Activated CD4-positive, alpha-beta T cell treated with anti-CD3 and anti-CD28 coated beads for 4 hours (primary cell): ENCODE measurements around the gene F2RL1.
"Not testable (repeated sequence)": the region's sequence is repeated elsewhere in the genome, so short reads cannot be mapped to it uniquely, and the experiment has no call there.

Source experiments
- DNase-seq, 2 donors: peaks; one replicate each; pipeline ENCODE4 v3.0.0-alpha.2; 2020

F2RL1 gene

DNA sequence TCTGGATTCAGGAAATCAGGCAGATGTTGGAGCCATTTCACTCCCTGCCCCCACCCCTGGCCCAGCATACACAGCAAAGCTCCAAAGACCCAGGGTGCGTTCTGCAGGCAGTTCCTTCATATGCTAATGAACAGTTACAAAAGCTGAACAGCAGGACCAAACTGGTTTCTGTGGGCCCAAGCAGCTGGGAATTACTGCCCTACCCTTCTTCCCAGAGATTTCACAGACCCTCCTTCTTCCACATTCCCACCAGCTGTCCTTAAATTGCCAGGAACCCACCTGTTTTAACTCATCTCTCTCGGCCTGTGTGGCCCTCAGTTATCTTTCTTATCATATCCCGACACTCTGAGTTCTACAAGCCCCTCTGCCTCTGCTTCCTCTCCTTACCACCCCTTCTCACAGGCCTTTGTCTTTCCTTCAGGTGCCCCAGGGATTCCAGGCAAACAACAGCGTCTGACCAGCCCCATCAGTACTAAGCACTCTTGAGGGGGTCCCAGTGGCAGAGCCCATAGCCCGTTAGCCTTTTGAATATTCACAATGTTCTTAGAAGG lies 10.6 kb upstream of the F2RL1 start:
- DNase-seq = no peak

DNA sequence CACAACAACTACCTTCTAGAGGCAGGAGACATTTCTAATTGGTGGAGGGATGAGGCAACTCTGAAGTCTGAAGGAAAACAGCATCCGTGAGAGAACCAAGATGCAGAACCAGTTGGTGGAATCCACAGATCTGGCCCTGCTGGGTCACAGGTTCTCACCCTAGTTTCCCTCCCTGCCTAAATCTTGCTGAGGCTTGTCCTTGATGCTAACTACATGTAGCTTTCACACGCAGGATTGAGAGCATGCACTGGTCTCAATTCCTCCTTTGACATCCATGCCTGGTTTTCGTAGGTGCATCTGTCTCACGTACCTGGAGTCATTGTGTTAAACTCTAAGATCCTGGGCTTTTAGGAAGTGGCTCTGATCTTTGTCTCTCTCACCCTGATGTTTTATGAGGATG lies 9.7 kb upstream of the F2RL1 start:
- DNase-seq = no peak

DNA sequence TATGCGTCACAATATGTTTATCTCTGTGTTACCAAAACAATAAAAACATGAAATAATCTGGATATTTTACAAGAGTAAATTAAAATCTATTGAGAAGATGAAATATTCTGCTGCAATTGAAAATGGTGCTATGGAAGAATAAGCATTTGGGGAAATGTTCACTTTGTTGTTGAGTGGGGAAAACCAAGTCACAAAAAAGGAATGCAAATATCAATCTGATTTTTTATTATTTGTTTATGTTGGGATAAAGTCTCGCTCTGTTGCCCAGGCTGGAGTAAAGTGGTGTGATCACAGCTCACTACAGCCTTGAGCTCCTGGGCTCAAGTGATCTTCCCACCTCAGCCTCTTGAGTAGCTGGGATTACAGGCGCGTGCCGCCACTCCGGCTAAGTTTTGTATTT lies 8.6 kb upstream of the F2RL1 start:
- no peak for DNase-seq

DNA sequence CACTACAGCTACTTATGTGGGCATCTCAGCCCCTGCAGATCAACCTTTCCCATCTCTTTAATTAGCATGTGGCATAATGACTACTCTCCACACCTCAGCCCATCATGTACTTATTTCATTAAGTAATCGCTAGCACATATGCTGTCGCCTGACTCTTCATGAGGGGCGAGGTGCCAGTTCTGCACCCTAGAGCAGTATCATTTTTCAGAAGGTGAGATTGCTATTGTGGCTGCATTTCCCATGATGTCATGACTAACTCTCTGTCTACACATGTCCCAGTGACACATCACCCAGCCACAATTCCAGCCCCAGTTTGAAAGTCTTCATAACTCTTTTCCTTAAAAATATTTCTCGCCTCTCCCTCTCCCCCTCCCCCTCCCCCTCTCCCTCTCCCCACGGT lies 7.6 kb upstream of the F2RL1 start:
- DNase-seq = no peak

DNA sequence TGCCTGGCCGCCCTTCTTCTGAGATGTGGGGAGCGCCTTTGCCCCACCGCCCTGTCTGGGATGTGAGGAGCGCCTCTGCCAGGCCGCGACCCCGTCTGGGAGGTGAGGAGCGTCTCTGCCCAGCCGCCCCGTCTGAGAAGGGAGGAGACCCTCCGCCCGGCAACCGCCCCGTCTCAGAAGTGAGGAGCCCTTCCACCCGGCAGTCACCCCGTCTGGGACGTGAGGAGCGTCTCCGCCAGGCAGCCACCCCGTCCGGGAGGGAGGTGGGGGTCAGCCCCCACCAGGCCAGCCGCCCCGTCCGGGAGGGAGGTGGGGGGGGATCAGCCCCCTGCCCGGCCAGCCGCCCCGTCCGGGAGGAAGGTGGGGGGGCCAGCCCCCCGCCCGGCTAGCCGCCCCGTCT lies 6.6 kb upstream of the F2RL1 start:
- not testable (repeated sequence) for DNase-seq

DNA sequence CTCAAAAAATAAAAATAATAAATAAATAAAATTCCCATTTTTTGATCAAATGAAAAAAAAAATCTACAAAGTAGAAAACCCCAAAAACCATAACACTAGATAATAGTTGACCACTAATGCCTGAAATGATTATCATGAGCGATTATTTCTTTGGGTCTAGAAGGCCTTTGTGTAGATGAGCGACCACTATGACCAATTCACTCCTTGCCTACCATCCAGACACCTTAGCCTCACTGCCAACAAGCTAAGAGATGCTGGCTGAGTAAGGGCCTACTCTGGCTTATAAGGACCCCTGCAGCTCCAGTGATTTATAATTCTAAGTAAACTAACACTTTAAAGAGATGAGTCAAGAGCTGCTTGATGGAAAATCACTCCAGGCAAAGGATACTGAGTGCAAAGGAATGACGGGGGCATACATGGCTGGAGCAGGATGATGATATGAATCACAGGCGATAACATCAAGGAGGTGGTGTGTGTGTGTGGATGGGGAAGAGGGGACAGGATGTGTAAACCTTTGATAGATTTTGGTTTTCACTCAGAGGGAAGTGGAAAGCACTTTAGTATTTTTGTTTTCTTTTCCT lies 4.8 kb upstream of the F2RL1 start:
- DNase-seq = no peak

DNA sequence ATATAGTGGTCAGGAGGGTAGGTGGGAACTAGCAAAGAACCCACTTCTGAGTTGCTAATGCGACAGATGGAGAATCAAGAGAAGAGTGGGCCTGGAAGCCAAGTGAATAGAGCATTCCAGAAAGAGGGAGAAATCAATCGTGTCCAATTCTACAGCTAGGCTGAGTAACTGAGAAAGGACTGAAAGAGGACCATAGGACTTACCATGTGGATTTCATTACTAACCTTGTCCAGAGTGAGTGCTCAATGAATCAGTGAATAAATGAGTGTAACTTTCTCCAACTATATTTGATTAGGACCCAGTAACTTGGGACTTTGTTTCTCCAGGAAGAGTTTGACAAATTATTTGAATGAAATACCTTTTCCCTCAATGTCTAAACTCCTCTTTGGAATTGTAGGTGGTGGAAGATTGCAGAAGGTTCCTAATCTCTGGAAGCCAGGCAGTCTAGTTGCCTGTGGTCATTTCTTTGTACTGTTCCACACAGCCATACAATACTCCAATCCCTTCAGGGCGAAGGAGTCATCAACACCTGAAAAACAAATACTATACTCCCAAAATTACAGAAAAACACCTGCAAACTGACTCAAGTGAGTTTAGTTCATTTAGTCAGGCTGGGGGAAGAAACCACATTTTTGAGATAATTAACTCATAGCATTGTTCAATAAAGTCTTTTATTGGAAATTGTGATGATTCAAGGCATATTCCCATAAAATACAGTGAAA lies 2.6 kb upstream of the F2RL1 start:
- no peak for DNase-seq

DNA sequence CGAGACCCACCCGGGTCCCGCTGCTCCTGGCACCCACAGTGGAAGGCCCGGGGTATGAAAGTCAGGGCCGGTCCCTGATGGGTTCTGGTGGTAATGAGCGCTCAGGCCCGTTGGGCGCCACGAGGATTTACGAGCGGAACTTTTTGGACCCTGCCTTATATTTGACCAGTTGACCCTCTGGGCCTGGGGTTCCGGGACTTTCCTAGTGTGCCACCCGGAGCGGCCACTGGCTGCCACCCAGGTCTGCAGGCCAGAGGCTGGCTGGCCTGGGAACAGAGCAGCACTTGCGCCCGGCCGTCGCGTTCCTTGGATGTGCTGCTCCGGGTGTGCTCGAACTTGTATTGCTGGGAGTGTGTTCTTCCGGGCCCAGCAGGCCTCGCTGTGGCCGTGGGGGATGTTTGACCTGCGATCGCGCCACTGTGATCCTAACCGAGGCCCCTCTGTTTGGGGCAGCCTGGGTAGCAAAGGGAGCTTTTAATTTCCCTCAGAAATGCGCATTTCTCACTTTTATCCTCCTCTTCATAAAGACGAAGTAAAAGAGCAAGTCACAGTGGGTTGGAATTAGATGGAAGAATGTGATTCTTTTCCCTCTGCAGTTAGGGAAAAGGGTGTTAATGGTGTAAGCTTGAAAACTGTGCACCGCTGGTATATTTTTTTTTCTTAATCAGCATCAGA lies 1.2 kb downstream of the F2RL1 start:
- no peak for DNase-seq

DNA sequence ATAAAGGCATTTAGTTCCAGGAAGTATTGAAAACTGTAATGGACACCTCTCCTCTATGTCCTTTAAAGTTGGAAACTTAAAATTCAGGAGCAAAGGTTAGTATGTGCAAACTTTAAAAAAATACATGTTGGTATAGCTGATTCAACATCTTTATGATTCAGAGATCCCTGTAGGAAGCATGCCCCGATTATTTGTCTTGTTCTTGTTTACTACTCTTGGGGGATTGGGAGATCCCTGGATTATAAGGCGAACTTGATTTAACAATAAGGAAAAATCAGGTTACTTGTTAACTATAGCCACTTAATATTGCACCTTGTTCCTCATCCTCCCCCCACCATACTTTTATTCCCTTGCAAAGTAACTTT lies 1.7 kb downstream of the F2RL1 start:
- no peak for DNase-seq

DNA sequence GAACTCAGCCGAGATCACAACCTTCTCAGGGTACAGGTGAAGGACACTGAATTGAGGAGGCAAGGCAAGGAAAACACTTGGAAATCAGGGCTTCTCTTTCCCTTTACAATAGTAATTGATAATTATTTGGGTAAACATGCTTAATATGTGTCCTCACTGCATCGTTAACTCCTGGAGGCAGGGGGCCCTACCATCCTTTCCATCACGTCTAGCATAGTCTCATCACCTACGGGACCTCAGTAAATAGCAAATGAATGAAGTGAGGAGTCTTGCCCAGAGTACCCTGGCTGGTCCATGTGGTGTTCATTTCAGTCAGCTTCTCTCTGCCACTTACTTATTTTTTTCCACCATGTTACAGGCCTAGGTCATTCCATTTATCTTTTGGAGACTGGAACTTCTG lies 2.3 kb downstream of the F2RL1 start:
- no peak for DNase-seq

DNA sequence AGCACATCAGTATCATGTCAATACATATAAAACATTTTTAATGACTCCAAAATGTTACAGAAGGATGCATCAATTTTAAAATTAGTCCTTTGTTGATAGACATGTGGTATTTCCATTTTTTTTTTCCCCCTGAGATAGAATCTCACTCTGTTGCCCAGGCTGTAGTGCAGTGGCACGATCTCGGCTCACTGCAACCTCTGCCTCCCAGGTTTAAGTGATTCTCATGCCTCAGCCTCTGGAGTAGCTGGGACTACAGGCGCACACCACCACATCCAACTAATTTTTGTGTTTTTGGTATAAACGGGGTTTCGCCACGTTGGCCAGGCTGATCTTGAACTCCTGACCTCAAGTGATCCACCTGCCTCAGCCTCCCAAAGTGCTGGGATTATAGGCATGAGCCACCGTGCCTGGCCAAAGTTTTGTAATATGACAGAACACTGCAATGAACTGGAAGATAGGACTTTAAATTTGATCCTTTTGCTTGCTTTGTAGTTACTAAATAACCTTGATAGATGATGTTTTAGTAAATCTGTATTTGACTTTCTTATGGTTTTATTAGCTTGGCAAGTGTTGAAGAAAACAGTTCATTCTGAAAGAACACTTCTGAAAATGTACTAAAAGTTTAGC lies 3.4 kb downstream of the F2RL1 start:
- DNase-seq = not testable (repeated sequence)

DNA sequence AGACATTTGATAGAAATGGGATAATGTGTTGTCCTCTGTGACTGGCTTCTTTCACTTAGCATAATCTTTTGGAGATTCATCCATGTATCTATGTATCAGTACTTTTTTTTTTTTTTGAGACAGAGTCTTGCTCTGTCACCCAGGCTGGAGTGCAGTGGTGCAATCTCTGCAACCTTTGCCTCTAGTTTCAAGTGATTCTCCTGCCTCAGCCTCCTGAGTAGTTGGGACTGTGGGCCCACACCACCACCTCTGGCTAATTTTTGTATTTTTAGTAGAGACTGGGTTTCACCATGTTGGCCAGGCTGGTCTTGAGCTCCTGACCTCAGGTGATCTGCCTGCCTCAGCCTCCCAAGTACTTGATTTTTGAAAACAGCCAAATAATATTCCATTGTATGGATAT lies 7.6 kb downstream of the F2RL1 start:
- not testable (repeated sequence) for DNase-seq

DNA sequence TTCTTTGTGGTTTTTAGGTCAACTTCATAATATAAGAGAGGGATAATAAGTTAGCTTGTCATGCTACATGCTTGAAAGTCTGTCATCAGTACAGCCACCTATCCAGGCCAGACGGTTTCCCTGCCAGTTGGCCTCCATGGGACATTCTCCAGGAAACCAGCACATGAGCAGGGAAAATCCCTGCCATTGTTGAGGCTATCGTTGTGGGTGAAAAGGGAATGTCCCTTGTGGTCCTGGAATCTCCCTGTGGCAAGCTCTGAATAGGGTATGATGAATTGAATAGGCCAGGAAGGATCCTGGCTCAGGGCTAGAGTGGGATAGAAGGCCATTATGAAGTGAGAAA lies 12.3 kb downstream of the F2RL1 start:
- DNase-seq = no peak

DNA sequence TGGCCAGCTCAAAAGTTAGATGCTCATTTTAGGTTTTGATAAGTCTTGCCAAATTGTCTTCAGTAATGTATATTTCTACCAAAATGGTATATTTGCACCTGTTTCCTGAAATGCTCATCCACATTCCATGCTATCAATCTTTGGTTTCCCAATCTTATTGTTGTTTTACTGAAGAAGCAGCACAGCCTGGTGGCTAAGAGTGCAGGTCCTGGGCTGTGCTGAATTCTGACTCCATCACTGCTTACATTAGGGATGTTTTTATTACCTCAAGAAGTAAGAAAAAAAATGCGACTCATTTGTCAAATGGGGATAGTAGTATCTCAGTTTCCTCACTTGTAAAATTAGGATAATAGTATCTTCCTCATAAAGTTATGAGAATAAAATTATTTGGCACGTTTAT lies 17.4 kb downstream of the F2RL1 start:
- no peak for DNase-seq

DNA sequence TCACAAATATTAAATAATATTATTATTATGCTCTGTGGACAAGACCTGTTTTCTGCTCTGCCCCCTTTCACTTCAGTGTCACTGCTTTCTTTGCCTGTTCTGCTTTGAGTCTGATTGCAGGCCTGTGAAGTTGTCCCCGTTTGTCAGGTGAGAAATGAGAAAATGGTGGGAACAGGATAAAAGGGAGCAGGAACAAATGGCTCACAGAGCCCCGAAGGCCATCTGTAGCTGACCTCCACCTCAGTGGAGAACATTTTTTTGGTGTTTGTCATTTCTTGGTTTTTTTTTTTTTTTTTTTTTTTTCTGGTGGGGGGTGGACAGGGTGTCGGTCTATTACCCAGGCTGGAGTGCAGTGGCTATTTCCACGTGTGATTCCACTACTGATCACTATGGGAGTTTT lies 17.8 kb downstream of the F2RL1 start:
- no peak for DNase-seq

DNA sequence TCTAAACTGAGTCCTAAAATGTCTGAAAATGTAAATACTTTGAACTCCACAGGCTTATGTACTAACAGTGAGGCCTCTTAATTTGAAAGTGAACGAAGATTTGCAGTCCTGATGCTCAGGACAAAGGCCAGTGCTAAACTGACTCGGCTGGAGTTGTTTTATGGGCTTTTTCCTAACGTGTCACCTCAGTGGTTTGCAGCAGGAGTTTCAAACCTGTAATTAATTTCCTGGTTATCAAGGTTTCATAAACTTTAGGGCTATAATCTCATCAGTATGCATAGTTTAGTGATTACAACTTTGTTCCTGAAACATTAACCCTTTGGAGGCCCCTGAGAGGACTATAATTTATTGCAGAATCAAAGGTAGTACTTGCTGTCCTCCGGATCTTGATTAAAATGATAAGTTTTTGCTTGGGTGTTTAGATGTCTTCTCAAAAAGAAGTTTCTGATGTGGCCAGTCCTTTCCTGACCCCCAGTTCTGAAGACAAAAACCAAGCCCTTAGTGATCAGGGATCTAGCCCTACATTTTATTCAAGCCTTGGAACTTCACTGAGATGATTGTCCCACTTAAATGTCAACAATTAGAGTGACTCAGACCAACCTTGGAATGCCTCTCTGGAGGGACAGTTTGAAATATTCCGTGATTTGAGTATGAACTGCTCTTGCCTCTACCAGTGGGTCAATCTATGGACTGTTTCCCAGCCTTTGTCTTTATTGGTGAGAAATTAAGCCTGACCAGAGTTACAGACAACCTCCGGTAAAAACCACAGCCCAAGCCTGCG lies 19.8 kb downstream of the F2RL1 start:
- DNase-seq = no peak

DNA sequence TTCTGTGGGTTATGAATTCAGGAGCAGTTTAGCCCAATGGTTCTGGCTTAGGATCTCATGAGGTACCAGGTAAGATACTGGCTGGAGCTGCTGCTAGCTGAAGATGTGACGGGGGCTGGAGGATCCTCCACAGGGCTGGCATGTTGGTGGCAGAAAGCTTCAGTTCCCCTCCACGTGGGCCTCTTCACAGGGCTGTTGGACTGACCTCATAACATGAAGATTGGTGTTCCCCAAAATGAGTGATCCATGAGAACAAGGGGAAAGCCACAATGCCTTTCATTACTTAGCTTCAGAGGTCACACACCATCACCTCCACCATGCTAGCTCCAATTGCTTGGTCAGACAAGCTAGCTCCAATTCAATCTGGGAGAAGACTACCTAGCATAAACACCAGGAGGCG lies 22.5 kb downstream of the F2RL1 start:
- DNase-seq = no peak

DNA sequence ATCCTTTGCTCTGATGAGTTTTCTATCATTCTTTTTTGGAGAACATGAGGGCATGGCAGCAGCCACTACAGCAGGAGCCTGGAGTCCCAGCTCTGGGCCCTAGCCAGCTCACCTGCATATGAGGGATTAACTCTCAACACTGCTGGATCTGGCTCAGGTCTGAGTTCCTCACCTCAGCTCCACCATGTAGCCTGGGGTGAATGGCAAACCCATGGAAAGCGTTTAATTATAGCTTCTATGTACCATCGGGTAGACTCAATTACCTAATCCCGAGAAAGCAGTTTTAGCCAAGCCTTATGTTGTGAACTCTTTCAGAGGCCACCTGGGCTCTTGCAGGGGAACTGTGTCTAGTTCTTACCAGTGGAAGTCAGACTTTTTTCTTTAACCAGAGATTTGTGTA lies 27.1 kb downstream of the F2RL1 start:
- no peak for DNase-seq

DNA sequence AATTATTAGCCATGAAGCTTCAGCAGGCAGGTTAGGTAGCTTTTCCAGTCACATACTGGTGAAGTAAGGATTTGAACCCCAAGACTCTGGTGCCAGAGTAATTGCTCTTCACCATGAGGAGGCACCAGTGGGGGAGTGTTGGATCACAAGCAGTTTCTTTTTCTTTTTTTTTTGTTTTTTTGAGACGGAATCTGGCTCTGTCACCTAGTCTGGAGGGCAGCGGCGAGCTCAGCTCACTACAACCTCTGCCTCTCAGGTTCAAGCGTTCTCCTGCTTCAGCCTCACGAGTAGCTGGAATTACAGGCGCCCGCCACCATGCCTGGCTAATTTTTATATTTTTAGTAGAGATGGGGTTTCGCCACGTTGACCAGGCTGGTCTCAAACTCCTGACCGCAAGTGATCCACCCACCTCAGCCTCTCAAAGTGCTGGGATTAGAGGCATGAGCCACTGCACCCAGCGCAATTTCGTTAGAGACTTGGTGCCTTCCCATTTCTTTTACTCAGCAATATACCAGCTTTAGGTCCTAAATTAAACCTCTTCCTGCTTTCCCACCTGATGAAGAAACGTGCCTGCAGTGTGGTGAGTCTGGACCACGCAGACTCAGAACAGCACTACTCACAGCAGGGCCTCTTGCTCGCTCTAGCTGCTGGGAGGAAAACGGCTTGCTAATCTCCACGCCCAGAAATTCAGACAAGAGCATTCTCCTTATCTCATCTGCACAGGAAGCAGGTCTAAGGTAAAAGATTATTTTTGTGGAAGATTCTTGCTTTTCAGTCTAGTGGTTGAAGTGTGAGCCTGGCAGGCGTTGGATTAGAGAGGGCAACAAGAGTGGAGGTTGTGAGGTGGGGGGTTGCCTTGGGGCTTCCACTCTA lies 30.8 kb downstream of the F2RL1 start, which contains the start of gene S100Z:
Gene S100Z, plus strand, starts transcription at position 596 of the 873 bp plus-strand sequence. CDS start 25,346 bp downstream, outside the sequence.
- DNase-seq = peak; percentile 17 to 18

DNA sequence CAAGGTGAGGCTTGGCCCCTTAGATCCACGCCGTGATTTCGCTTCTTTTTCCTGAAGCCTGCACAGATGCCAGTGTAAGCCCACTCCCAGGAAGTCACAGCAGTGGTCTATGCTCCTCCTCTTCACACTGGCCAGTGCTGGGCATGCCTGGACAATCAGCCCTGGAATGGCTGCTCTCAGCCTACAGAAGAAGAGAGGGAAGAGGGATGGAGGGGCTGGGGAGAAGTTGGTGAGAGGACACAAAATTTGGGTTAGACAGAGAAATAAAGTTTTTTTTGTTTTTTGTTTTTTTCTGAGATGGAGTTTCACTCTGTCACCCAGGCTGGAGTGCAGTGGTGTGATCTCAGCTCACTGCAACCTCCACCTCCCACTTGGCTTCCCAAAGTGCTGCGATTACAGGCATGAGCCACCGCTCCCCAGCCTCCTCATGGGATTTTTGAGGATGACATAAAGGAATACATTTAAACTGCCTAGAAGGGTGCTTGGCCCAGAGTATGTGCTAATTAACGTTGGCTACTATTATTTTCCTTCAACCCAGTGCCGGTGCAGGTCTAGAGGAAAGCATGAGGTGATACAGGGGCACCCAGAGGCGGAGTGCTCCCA lies 31.8 kb downstream of the F2RL1 start:
- DNase-seq = no peak

DNA sequence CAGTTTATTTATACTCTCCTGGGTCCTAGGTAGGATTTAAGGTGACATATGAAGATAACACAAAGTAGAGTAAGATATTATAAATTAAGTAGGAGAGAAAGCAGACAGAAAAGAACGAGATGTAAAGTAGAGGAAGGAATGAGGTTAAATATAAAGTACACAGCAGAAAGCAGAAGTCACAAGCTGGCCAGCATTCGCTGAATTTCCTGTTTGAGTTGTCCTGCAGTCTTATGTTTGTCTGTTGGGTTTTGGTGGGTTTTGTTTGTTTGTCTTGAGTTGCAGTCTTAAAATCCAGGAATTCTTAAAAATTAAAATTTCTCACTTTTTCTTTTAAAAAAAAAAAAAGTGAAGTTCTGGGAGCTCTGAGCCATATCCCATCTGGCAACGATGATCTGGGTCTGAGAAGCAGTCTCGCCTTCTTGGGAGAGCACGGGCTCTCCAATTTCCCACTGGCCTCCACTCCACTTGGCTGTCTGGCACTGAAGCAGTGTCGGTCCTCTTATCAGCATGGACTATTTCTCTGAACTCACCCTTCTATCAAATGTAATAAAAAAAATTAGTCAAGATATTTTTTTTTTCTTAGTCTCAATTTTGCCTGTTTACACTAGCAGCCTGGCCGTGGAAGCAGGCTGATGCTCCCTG lies 33.0 kb downstream of the F2RL1 start:
- DNase-seq = no peak
